Measurements from ENCODE around the gene DACH2.

DACH2 gene

GRCh38 chrX:86104526-86104925 is 43.7 kb upstream of the DACH2 start:
- Histone ChIP-seq H3K4me3 (ENCODE audit: low read depth, low read length, poor library complexity, severe bottlenecking) (no peak overlapping the region), H3K4me1 (ENCODE audit: insufficient read depth, low read length, severe bottlenecking) (no peaks in the 10 kb centered on the region), H3K36me3 (ENCODE audit: insufficient read depth, low read length) (no peaks in the 10 kb centered on the region), H3F3A (ENCODE audit: insufficient read depth, low read length) (no peaks in the 10 kb centered on the region), H3K9ac (ENCODE audit: low read length) (no peak overlapping the region), H3K79me2 (ENCODE audit: insufficient read depth, low read length) (no peaks in the 10 kb centered on the region), H3K9me3 (ENCODE audit: low read length) (no peaks in the 10 kb centered on the region), H3K9me2 (ENCODE audit: low read depth, low read length) (no peaks in the 10 kb centered on the region), H3K27me3 (ENCODE audit: insufficient read depth, low read length) (no peaks in the 10 kb centered on the region), H2AFZ (ENCODE audit: low read length) (no peak overlapping the region), H4K20me1 (ENCODE audit: insufficient read depth, low read length) (no peaks in the 10 kb centered on the region), H3K27ac (ENCODE audit: low read depth, low read length, poor library complexity, severe bottlenecking) (no peak overlapping the region), H3K4me2 (ENCODE audit: low read length) (no peak overlapping the region)
- no peak for TF ChIP-seq CTCF (IDR thresholded peaks at IDR 0.05; ENCODE audit: low read length)
- TF ChIP-seq EZH2 (IDR thresholded peaks at IDR 0.05; ENCODE audit: borderline replicate concordance, low read length): no peak

DNA sequence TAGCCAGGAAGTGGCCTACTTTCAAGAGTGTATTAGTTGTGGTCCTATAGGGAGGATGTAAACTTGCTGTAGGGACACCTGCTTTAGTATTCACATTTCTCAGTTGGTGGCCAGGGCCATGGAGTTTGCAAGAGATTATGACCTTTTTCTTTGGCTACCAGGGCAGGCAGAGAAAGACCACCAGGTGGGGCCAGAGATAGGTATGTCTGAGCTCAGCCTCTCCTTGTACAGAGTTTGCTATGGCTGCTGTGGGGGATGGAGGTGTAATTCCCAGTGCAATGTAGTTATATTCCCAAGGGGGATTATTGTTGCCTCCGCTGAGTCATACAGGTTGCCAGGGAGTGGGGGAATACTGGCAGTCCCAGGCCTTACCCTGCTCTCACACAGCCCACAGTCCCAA is 26.3 kb upstream of the DACH2 start:
- Histone ChIP-seq H2AFZ (ENCODE audit: low read length) (no peak overlapping the region), H3K9me2 (ENCODE audit: low read depth, low read length) (no peaks in the 10 kb centered on the region), H4K20me1 (ENCODE audit: insufficient read depth, low read length) (no peaks in the 10 kb centered on the region), H3K79me2 (ENCODE audit: insufficient read depth, low read length) (no peaks in the 10 kb centered on the region), H3K4me1 (ENCODE audit: insufficient read depth, low read length, severe bottlenecking) (no peaks in the 10 kb centered on the region), H3K4me3 (ENCODE audit: low read depth, low read length, poor library complexity, severe bottlenecking) (no peak overlapping the region), H3K27me3 (ENCODE audit: insufficient read depth, low read length) (no peaks in the 10 kb centered on the region), H3K27ac (ENCODE audit: low read depth, low read length, poor library complexity, severe bottlenecking) (no peak overlapping the region), H3K9ac (ENCODE audit: low read length) (no peak overlapping the region), H3K9me3 (ENCODE audit: low read length) (no peaks in the 10 kb centered on the region), H3K4me2 (ENCODE audit: low read length) (no peak overlapping the region), H3F3A (ENCODE audit: insufficient read depth, low read length) (no peaks in the 10 kb centered on the region), H3K36me3 (ENCODE audit: insufficient read depth, low read length) (no peaks in the 10 kb centered on the region)
- TF ChIP-seq CTCF (IDR thresholded peaks at IDR 0.05; ENCODE audit: low read length) (no peak), EZH2 (IDR thresholded peaks at IDR 0.05; ENCODE audit: borderline replicate concordance, low read length) (no peak)

GRCh38 chrX:86133761-86134160 is 14.5 kb upstream of the DACH2 start:
- TF ChIP-seq CTCF (IDR thresholded peaks at IDR 0.05; ENCODE audit: low read length) (peak; percentile 38), EZH2 (IDR thresholded peaks at IDR 0.05; ENCODE audit: borderline replicate concordance, low read length) (no peak)
- Histone ChIP-seq H3K4me1 (ENCODE audit: insufficient read depth, low read length, severe bottlenecking) (no peaks in the 10 kb centered on the region), H3K9me3 (ENCODE audit: low read length) (no peaks in the 10 kb centered on the region), H3K27me3 (ENCODE audit: insufficient read depth, low read length) (no peaks in the 10 kb centered on the region), H3K27ac (ENCODE audit: low read depth, low read length, poor library complexity, severe bottlenecking) (no peak overlapping the region), H3K9ac (ENCODE audit: low read length) (no peak overlapping the region), H3K36me3 (ENCODE audit: insufficient read depth, low read length) (no peaks in the 10 kb centered on the region), H3K4me2 (ENCODE audit: low read length) (no peak overlapping the region), H3K79me2 (ENCODE audit: insufficient read depth, low read length) (no peaks in the 10 kb centered on the region), H3K9me2 (ENCODE audit: low read depth, low read length) (no peaks in the 10 kb centered on the region), H4K20me1 (ENCODE audit: insufficient read depth, low read length) (no peaks in the 10 kb centered on the region), H3K4me3 (ENCODE audit: low read depth, low read length, poor library complexity, severe bottlenecking) (no peak overlapping the region), H3F3A (ENCODE audit: insufficient read depth, low read length) (no peaks in the 10 kb centered on the region), H2AFZ (ENCODE audit: low read length) (no peak overlapping the region)

Measured in OCI-LY1 (cell line).